Hematopoietic multipotent progenitor cell (in vitro differentiated cells): ENCODE measurements around the gene DUSP28. TPM values are rescaled to one million over a fixed set of nuclear protein-coding genes. Genes with fewer than 3 reads are reported as not detected.
"Not testable (repeated sequence)": the region's sequence is repeated elsewhere in the genome, so short reads cannot be mapped to it uniquely, and the experiment has no call there.

Experiments
- DNase-seq, 3 donors: peaks; one replicate each; pipeline ENCODE4 v3.0.0-alpha.2; 2011 to 2015; ENCODE audit warnings: low read depth in 2 of 3, low spot score in 2 of 3
- total RNA-seq: library from RNA; depleted of rRNA; stranded (reverse); fragments of >200 nt; gene quantifications from one replicate; pipeline ENCODE4 v1.2.3, GENCODE V29; 2012

The DUSP28 gene
- total RNA-seq, 1 donor: 8.3 TPM

DNA sequence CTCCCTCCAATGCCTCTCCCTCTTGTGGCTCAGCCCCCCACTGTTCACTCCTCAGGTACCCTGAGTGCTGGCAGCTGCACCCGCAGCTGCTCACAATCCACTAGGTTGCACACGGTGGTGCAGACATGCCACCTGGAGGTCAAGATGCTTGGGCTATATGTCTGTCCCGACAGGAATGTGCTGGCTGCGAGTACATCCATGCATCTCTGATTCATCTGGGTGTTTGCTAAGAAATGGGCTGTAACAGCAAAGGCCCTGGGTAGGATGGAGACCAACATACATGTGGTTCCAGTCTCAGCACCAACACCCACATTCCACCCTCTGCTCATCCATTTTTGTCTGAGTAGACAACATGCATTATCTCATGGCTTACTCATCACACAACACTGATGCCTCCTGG, 33.6 kb upstream of the DUSP28 start:
- no peak for DNase-seq

- DNase-seq: no peak
Observed at GRCh38 chr2:240527153-240527750, 32.9 kb upstream of the DUSP28 start.

DNA sequence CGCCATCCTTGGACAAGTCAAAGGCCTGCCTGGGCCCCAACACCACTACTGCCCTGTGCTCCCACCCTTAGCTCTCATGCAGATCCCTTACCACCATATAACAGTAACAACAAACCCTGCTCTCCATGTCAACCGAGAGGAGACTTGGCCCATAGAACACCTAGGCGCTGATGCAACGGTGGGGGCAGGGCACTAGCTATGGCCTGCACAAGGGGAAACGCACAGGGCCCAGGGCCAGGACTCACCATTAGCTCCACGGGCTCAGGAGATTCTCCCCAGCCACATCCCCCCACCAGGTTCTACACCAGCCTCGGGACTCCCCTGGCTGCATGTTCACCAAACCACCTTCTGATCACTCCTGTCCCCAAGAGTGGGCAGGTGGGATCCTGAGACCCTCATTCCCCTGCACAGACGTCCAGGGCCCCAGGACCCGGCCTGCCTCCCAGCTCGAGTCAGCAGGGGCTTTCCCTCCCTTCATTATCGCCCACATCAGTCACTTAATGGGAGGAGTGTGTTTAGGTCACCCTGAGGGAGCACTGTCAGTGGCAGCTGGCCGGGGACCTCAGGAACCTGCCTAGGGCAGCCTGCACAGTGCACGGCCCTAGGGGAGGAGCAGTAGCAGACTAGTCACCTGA, 31.6 kb upstream of the DUSP28 start:
- DNase-seq: no peak

- no peak for DNase-seq
Observed at GRCh38 chr2:240529344-240529999, 30.7 kb upstream of the DUSP28 start.

- DNase-seq: no peak
Observed at GRCh38 chr2:240530181-240530580, 30.0 kb upstream of the DUSP28 start.

DNA sequence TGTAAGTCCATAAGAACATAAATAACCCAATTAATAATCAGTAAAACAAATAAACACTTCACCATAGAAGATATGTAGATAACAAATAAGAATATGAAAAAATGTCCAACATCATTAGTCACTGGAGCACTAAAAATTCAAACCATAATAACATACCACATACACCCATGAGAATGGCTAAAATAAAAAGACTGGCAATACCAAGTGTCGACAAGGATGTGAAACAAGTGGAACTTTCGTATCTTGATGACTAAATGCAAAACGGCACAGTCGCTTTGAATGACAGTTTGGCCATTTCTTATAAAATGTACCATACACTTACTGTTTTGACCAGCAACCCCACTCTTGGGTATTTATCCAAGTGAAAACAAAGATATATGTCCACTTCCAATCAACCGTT, 29.1 kb upstream of the DUSP28 start:
- DNase-seq: no peak

- DNase-seq: peak in 1 of 3 donors; percentile 32
Observed at GRCh38 chr2:240532031-240532775, 28.0 kb upstream of the DUSP28 start.

- DNase-seq: no peak
Observed at GRCh38 chr2:240538031-240538780, 22.0 kb upstream of the DUSP28 start.

GRCh38 chr2:240539101-240539500, 21.1 kb upstream of the DUSP28 start:
- DNase-seq: not testable (repeated sequence)

DNA sequence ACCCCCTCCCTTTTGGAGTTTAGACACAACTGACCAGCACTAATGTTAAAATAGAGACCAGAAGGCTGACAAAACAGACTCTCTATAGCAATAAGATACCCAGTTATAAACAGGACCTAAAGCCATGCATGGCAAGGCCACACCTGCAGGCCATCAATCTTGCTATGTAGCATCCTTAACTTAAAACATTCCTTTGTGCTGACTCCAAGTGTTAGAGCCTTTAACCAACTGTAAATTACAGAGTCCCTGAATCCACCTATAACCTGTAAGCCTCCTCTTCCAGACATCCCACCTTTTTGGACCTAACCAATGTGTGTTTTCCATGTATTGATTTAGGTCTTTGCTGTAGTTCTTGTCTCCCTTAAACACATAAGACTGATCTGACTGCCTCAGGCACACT, 20.3 kb upstream of the DUSP28 start:
- no peak for DNase-seq

- no peak for DNase-seq
Observed at GRCh38 chr2:240551288-240551687, 8.9 kb upstream of the DUSP28 start.

GRCh38 chr2:240551811-240552210, 8.3 kb upstream of the DUSP28 start:
- no peak for DNase-seq

- no peak for DNase-seq
Observed at GRCh38 chr2:240553956-240554480, 6.1 kb upstream of the DUSP28 start.

DNA sequence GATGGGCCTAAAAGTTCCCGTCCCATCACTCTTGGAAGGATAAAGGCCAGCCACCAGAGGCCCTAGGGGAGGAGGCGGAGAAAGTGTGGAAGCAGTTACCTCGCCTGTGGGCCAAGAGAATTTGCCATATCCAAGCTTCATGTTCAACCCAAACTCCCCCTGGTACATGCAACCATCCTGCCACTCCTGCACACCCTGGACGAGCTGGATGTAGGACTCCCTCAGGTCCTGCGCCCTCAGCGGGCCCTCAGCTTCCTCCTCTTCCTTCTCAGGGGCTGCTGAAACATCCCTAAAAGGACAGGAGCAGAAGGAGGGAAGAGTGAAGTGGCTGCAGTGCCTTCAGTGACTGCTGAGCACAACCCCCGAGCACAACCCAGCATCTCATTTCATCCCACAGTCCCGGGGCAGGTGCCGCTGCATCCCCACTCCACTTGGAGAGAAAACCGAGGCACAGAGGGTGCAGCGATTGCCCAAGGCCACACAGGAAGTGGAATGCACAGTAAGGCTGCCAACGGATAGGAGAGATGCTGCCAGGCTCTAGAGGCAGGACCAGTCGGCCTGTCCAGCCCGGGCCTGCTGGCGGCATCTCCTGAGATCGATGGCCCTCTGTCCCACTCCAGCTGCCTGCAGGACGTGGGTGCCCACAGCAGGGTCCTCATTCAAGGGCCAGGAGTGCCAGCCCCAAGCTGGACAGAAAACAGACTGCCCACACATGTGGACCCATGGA, 5.2 kb upstream of the DUSP28 start:
- no peak for DNase-seq

DNA sequence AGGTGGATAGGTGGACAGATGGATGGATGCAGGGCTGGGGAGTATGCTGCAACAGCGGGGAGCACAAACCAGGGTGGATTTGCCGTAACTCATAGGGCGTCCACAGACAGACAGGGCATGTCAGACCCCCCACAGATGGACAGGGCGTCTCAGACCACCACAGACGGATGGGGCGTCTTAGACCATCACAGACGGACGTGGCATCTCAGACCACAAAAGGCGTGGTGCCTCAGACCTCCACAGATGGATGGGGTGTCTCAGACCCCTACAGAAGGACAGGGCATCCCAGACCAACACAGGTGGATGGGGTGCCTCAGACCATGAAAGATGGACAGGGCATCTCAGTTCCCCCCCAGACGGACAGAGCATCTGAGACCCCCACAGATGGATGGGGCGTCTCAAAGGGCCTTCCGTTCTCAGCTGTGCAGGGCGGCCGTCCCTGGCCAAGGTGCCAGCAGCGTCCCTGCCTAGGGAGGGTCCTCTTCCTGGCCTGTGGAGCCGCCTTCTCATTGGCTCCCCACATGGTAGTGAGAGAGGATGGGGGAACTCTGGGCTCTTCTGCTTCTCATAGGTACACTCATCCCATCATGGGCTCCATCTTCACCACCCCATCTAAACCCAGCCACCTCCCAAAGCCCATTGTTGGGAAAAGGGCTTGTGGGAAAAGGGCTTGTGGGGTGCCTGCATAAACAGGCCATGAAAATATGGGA, 4.5 kb upstream of the DUSP28 start:
- DNase-seq: no peak

DNA sequence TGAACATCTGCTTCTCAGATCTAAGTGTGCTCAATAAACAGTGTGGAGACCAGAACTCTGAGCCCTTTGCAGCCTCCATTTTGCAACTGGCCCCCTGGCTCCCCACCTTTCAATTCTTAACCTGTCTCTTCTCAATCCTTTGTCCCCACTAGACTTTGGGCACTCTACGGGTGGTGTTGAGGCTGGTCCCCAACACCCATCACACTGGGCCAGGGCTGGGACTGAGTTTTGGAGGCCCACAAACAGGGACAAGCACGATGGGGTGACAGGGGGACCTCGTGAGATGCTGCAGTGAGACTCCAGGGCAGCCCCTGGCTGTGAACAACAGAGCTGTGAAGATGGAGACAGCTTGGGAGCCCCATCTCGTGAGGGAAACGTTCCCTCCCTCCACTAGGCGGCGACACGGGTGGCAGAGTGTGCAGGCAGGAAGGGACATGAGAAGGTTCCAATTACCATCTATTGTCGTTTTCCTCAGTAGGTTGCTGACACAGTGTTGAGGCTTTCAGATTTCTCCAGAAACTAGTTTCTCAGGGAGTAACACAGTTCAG, 3.5 kb upstream of the DUSP28 start:
- DNase-seq: peak in 2 of 3 donors; percentile 61 to 71

- peak in 1 of 3 donors; percentile 14 for DNase-seq
Observed at GRCh38 chr2:240557101-240557751, 2.9 kb upstream of the DUSP28 start.

- DNase-seq: peak in 2 of 3 donors; percentile 68 to 73
Observed at GRCh38 chr2:240557808-240558207, 2.3 kb upstream of the DUSP28 start, which contains the start of gene ANKMY1. Gene ANKMY1, minus strand, starts transcription at chr2:240557988. Its CDS starts 653 bp downstream, at chr2:240557335.
